Neural cell (in vitro differentiated cells): ENCODE measurements around the gene DCC. TPM values are rescaled to one million over a fixed set of nuclear protein-coding genes. Genes with fewer than 3 reads are reported as not detected.

ENCODE experiments used
- H2AFZ ChIP-seq: fragments of 200-600, 300-800 bp; sonication (generic), shearing (Covaris generic); 2 replicates; pipeline ENCODE4 v1.6.0; 2014; ENCODE audit warnings: low read depth, mild to moderate bottlenecking, antibody characterized with exemption, low read length, moderate library complexity
- H3F3A ChIP-seq: fragments of 200-600 bp; shearing (Covaris generic); 2 replicates; pipeline ENCODE4 v1.6.1; 2016; ENCODE audit warnings: mild to moderate bottlenecking, moderate library complexity, mixed read lengths, antibody characterized with exemption, low read length; ENCODE audit not compliant: insufficient read depth, poor library complexity, severe bottlenecking
- H3K27ac ChIP-seq: fragments of 200-600, 300-800 bp; sonication (generic), shearing (Covaris generic); 2 replicates; pipeline ENCODE4 v1.5.1; 2014; ENCODE audit warnings: mild to moderate bottlenecking, low read length, moderate library complexity
- H3K27me3 ChIP-seq: fragments of 300-800, 200-600 bp; sonication (generic), shearing (Covaris generic); 2 replicates; pipeline ENCODE4 v1.6.0; 2014; ENCODE audit warnings: mild to moderate bottlenecking, low read depth, low read length, moderate library complexity; ENCODE audit not compliant: insufficient read depth
- H3K36me3 ChIP-seq: fragments of 300-800, 200-600 bp; sonication (generic), shearing (Covaris generic); 2 replicates; pipeline ENCODE4 v1.5.1; 2014; ENCODE audit warnings: mild to moderate bottlenecking, antibody characterized with exemption, low read length, moderate library complexity; ENCODE audit not compliant: insufficient read depth
- H3K4me2 ChIP-seq: fragments of 300-800, 200-600 bp; sonication (generic), shearing (Covaris generic); 2 replicates; pipeline ENCODE4 v1.6.0; 2014; ENCODE audit warnings: mild to moderate bottlenecking, low read length
- H3K4me3 ChIP-seq: fragments of 300-800, 200-600 bp; sonication (generic), shearing (Covaris generic); 2 replicates; pipeline ENCODE4 v1.5.1; 2014; ENCODE audit warnings: mild to moderate bottlenecking, low read length, moderate library complexity
- H3K79me2 ChIP-seq: fragments of 200-600 bp; shearing (Covaris generic); replicated peaks from 2 replicates; pipeline ENCODE4 v1.6.0; 2014; ENCODE audit warnings: mild to moderate bottlenecking, low read length, moderate library complexity; ENCODE audit not compliant: insufficient read depth
- H3K9ac ChIP-seq: fragments of 300-800, 200-600 bp; sonication (generic), shearing (Covaris generic); 2 replicates; pipeline ENCODE4 v1.6.1; 2016; ENCODE audit warnings: mild to moderate bottlenecking, low read length, mixed read lengths
- H3K9me2 ChIP-seq: fragments of 200-600 bp; shearing (Covaris generic); 2 replicates; pipeline ENCODE4 v1.6.1; 2016; ENCODE audit warnings: mild to moderate bottlenecking, low read length, mixed read lengths; ENCODE audit not compliant: insufficient read depth
- H3K9me3 ChIP-seq: fragments of 200-600, 300-800 bp; sonication (generic), shearing (Covaris generic); 2 replicates; pipeline ENCODE4 v1.6.1; 2016; ENCODE audit warnings: mild to moderate bottlenecking, mixed run types, low read length, moderate library complexity, mixed read lengths
- H4K20me1 ChIP-seq: fragments of 200-600 bp; shearing (Covaris generic); 2 replicates; pipeline ENCODE4 v1.6.1; 2016; ENCODE audit warnings: mild to moderate bottlenecking, mixed run types; ENCODE audit not compliant: insufficient read depth
- EP300 ChIP-seq: fragments of 450-650 bp; conservative IDR thresholded peaks from 2 replicates; pipeline ENCODE4 v1.6.1; 2014; ENCODE audit warnings: antibody characterized with exemption, mild to moderate bottlenecking, moderate library complexity; ENCODE audit not compliant: poor library complexity, severe bottlenecking
- EZH2 ChIP-seq: fragments of 200-600, 300-800 bp; shearing (Covaris generic), sonication (generic); IDR thresholded peaks from 2 replicates; pipeline ENCODE4 v1.6.1; 2014; ENCODE audit warnings: antibody characterized with exemption, low read length, borderline replicate concordance, mild to moderate bottlenecking; ENCODE audit not compliant: insufficient read depth, poor library complexity, severe bottlenecking
- MXI1 ChIP-seq: fragments of 450-650 bp; conservative IDR thresholded peaks from 2 replicates; pipeline ENCODE4 v1.6.1; 2014; ENCODE audit warnings: antibody characterized with exemption, mild to moderate bottlenecking; ENCODE audit not compliant: poor library complexity, severe bottlenecking
- POLR2AphosphoS5 ChIP-seq: IDR thresholded peaks from 2 replicates; pipeline ENCODE4 v1.6.1; 2012
- RAD21 ChIP-seq: fragments of 450-650 bp; conservative IDR thresholded peaks from 2 replicates; pipeline ENCODE4 v1.6.1; 2014; ENCODE audit warnings: antibody characterized with exemption, mild to moderate bottlenecking, moderate library complexity
- SMC3 ChIP-seq: fragments of 450-650 bp; conservative IDR thresholded peaks from 2 replicates; pipeline ENCODE4 v1.6.1; 2014; ENCODE audit warnings: antibody characterized with exemption, mild to moderate bottlenecking, moderate library complexity; ENCODE audit not compliant: poor library complexity
- TAF1 ChIP-seq: IDR thresholded peaks from 2 replicates; pipeline ENCODE4 v1.6.1; 2012; ENCODE audit warnings: low read depth
- polyA plus RNA-seq: library from polyadenylated mRNA; depleted of rRNA; stranded (reverse); fragments of >200 nt; gene quantifications from 2 replicates; pipeline ENCODE4 v1.2.3, GENCODE V29; 2014
- TF ChIP-seq, protein P1 (sequence below): IDR thresholded peaks from 2 replicates; pipeline ENCODE4 v1.6.1; 2012; ENCODE audit warnings: borderline replicate concordance
- TF ChIP-seq, protein P2 (sequence below): fragments of 450-650 bp; IDR thresholded peaks from 2 replicates; pipeline ENCODE4 v1.5.1; 2014; ENCODE audit warnings: antibody characterized with exemption, mild to moderate bottlenecking, moderate library complexity; ENCODE audit not compliant: poor library complexity, severe bottlenecking

DCC gene
- polyA plus RNA-seq, 1 donor from 2014 or later = 40.7 TPM

DNA sequence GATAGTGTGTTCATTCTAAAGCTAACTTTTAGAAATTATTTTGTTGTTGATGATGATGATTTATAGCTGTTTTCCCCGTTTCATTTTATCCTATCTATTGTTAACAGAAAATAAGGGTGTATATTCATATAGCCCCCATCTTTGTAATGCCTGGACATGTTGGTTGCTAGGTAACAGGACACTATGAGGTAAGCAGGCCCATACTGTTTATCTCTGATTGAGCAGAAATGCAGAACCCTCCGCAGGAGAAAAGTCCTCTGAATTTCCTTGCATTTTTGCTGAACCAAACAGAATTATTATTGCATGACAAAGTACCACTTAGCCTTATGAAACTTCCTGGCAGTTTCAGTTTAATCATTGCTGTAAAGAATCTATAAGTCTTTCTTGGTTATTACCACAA is 339.4 kb downstream of the DCC start:
- no peaks in the 10 kb centered on the region for H4K20me1 ChIP-seq
- H3K27me3 ChIP-seq = no peaks in the 10 kb centered on the region
- H2AFZ ChIP-seq = no peak overlapping the region
- H3K9me3 ChIP-seq = no peaks in the 10 kb centered on the region
- H3K9me2 ChIP-seq = no peaks in the 10 kb centered on the region
- H3K27ac ChIP-seq = peak overlapping the region; percentile 32
- no peak overlapping the region for H3K9ac ChIP-seq
- no peaks in the 10 kb centered on the region for H3K36me3 ChIP-seq
- TF ChIP-seq EZH2 = no peak
- H3K4me3 ChIP-seq = no peak overlapping the region
- H3K79me2 ChIP-seq = no peaks in the 10 kb centered on the region
- H3F3A ChIP-seq = no peaks in the 10 kb centered on the region
- no peak overlapping the region for H3K4me2 ChIP-seq

DNA sequence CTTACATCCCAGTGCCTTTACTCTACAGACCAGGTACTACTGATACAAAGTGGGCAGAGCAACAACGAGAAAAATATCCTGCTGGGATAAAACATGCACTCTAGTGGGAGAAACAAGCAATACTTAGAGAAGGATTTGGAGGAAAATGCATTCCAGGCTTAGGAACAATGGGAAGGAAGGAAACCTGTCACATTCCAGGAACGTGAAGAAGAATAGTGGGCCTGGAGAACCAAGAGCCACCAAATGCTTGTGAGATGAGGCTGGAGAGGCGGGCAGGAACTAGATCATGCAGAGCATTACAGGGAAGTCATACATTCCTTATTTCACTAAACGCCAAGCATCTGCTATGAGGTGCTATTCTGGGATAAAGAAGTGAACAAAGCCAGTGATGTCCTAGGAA is 342.3 kb downstream of the DCC start:
- Histone ChIP-seq H3K4me2 (no peak overlapping the region), H3K27me3 (no peaks in the 10 kb centered on the region), H3K36me3 (no peaks in the 10 kb centered on the region), H4K20me1 (no peaks in the 10 kb centered on the region), H3K4me3 (no peak overlapping the region), H3K9ac (no peak overlapping the region), H3K9me2 (no peaks in the 10 kb centered on the region), H3K27ac (peak overlapping the region; percentile 26), H3K79me2 (no peaks in the 10 kb centered on the region), H2AFZ (no peak overlapping the region), H3K9me3 (no peaks in the 10 kb centered on the region), H3F3A (no peaks in the 10 kb centered on the region)
- no peak for TF ChIP-seq EP300
- TF ChIP-seq, protein P1, sequence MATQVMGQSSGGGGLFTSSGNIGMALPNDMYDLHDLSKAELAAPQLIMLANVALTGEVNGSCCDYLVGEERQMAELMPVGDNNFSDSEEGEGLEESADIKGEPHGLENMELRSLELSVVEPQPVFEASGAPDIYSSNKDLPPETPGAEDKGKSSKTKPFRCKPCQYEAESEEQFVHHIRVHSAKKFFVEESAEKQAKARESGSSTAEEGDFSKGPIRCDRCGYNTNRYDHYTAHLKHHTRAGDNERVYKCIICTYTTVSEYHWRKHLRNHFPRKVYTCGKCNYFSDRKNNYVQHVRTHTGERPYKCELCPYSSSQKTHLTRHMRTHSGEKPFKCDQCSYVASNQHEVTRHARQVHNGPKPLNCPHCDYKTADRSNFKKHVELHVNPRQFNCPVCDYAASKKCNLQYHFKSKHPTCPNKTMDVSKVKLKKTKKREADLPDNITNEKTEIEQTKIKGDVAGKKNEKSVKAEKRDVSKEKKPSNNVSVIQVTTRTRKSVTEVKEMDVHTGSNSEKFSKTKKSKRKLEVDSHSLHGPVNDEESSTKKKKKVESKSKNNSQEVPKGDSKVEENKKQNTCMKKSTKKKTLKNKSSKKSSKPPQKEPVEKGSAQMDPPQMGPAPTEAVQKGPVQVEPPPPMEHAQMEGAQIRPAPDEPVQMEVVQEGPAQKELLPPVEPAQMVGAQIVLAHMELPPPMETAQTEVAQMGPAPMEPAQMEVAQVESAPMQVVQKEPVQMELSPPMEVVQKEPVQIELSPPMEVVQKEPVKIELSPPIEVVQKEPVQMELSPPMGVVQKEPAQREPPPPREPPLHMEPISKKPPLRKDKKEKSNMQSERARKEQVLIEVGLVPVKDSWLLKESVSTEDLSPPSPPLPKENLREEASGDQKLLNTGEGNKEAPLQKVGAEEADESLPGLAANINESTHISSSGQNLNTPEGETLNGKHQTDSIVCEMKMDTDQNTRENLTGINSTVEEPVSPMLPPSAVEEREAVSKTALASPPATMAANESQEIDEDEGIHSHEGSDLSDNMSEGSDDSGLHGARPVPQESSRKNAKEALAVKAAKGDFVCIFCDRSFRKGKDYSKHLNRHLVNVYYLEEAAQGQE = peak; percentile 98

DNA sequence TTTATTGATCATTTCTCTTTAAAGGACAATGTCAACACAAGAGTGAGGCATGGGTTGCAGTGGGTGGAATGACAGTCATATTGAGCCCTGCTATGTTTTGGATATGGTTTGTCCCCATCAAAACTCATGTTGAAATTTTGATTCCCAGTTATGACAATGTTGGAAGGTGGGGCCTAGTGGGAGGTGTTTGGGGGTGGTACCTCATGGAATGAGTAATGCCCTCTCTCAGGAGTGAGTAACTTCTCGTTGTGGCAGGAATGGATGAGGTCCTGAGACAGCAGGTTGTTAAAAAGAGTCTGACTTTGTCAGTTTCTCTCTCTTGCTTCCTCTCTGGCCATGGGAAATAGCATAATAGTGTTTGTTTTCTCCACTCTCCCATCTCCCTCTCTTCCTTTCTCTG is 345.3 kb downstream of the DCC start:
- no peaks in the 10 kb centered on the region for H3K9me3 ChIP-seq
- H3K27ac ChIP-seq = no peak overlapping the region
- H3K36me3 ChIP-seq = no peaks in the 10 kb centered on the region

More for the DNA sequence above, 345.3 kb downstream of the DCC start:
- no peaks in the 10 kb centered on the region for H3F3A ChIP-seq
- H3K4me3 ChIP-seq = no peak overlapping the region
- no peaks in the 10 kb centered on the region for H3K79me2 ChIP-seq
- no peak overlapping the region for H3K9ac ChIP-seq
- no peak overlapping the region for H3K4me2 ChIP-seq
- H3K27me3 ChIP-seq = no peaks in the 10 kb centered on the region
- H3K9me2 ChIP-seq = no peaks in the 10 kb centered on the region
- TF ChIP-seq, protein P2, sequence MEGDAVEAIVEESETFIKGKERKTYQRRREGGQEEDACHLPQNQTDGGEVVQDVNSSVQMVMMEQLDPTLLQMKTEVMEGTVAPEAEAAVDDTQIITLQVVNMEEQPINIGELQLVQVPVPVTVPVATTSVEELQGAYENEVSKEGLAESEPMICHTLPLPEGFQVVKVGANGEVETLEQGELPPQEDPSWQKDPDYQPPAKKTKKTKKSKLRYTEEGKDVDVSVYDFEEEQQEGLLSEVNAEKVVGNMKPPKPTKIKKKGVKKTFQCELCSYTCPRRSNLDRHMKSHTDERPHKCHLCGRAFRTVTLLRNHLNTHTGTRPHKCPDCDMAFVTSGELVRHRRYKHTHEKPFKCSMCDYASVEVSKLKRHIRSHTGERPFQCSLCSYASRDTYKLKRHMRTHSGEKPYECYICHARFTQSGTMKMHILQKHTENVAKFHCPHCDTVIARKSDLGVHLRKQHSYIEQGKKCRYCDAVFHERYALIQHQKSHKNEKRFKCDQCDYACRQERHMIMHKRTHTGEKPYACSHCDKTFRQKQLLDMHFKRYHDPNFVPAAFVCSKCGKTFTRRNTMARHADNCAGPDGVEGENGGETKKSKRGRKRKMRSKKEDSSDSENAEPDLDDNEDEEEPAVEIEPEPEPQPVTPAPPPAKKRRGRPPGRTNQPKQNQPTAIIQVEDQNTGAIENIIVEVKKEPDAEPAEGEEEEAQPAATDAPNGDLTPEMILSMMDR = no peak
- TF ChIP-seq RAD21 (no peak), SMC3 (no peak), MXI1 (no peak), POLR2AphosphoS5 (no peak), EZH2 (no peak), TAF1 (no peak), EP300 (no peak)
- TF ChIP-seq, protein P1 = no peak
- no peaks in the 10 kb centered on the region for H4K20me1 ChIP-seq
- H2AFZ ChIP-seq = no peak overlapping the region
